HG03571 (cell line): Measurements from ENCODE around the gene DOCK2.
A peak's percentile ranks its signal among the peaks of the same experiment; 100 is the strongest.
"Not testable (repeated sequence)": the region's sequence is repeated elsewhere in the genome, so short reads cannot be mapped to it uniquely, and the experiment has no call there.

Experiments used
- ATAC-seq: cut with Tn5 transposase; IDR thresholded peaks from one replicate; pipeline ENCODE4 v1.9.1; 2021; ENCODE audit not compliant: unreplicated experiment

DOCK2 gene

GRCh38 chr5:169752566-169752965 lies 115.5 kb downstream of the DOCK2 start:
- ATAC-seq, result not testable (repeated sequence)

- no peak for ATAC-seq
These were observed 116.7 kb downstream of the DOCK2 start for GRCh38 chr5:169753795-169754194.

GRCh38 chr5:169754737-169755136 lies 117.7 kb downstream of the DOCK2 start:
- no peak for ATAC-seq

GRCh38 chr5:169756071-169756765 lies 119.1 kb downstream of the DOCK2 start:
- no peak for ATAC-seq

GRCh38 chr5:169757016-169757415 lies 119.9 kb downstream of the DOCK2 start:
- ATAC-seq, result no peak

GRCh38 chr5:169758886-169759285 lies 121.8 kb downstream of the DOCK2 start:
- ATAC-seq, result no peak

- ATAC-seq, result no peak
These were observed 123.2 kb downstream of the DOCK2 start for GRCh38 chr5:169760229-169760628.

GRCh38 chr5:169762338-169763095 lies 125.4 kb downstream of the DOCK2 start:
- no peak for ATAC-seq

GRCh38 chr5:169763376-169764017 lies 126.4 kb downstream of the DOCK2 start:
- ATAC-seq, result peak; percentile 73

GRCh38 chr5:169764018-169764378 lies 126.9 kb downstream of the DOCK2 start:
- no peak for ATAC-seq

GRCh38 chr5:169765176-169765996 lies 128.3 kb downstream of the DOCK2 start:
- ATAC-seq, result no peak

- ATAC-seq, result not testable (repeated sequence)
These were observed 129.9 kb downstream of the DOCK2 start for GRCh38 chr5:169766943-169767342.

GRCh38 chr5:169767938-169768337 lies 130.9 kb downstream of the DOCK2 start:
- no peak for ATAC-seq

GRCh38 chr5:169768416-169768815 lies 131.3 kb downstream of the DOCK2 start:
- no peak for ATAC-seq

GRCh38 chr5:169770109-169770508 lies 133.0 kb downstream of the DOCK2 start:
- ATAC-seq, result no peak

- ATAC-seq, result no peak
These were observed 135.2 kb downstream of the DOCK2 start for GRCh38 chr5:169772256-169772655.

GRCh38 chr5:169772688-169773087 lies 135.6 kb downstream of the DOCK2 start:
- ATAC-seq, result no peak

GRCh38 chr5:169777159-169777558 lies 140.1 kb downstream of the DOCK2 start:
- ATAC-seq, result no peak

GRCh38 chr5:169778622-169779596 lies 141.8 kb downstream of the DOCK2 start:
- ATAC-seq, result peak; percentile 97
